HCT116 (cell line): ENCODE data around the gene METTL21C. TPM values are rescaled to one million over a fixed set of nuclear protein-coding genes. Genes with fewer than 3 reads are reported as not detected.

Experiments
- ATAC-seq: fragments of 200-7000 bp; cut with Tn5 transposase; 2 replicates; pipeline ENCODE4 v1.9.1; 2020; ENCODE audit warnings: mild to moderate bottlenecking, moderate library complexity
- BruUV-seq: library from RNA; stranded (reverse); fragments of 400-500 nt; replicated peaks from 2 replicates; lab custom pipeline; 2021; lab: Mats Ljungman, UMichigan
- CTCF ChIA-PET: fragments of 300-600 bp; sonication (Branson Sonifier 250); formaldehyde crosslinking; loops from one replicate; lab custom pipeline; 2021; ENCODE audit warnings: antibody characterized with exemption; lab: Charles Lee
- POLR2A ChIA-PET: fragments of 300-600, 350-600 bp; sonication (Branson Sonifier 250); formaldehyde crosslinking; loops from one replicate; lab custom pipeline; 2021; ENCODE audit warnings: antibody characterized with exemption; lab: Charles Lee
- RAD21 ChIA-PET, 2 experiments: fragments of 300-600 bp; sonication (Branson Sonifier 250); formaldehyde crosslinking; loops; one replicate each; lab custom pipeline; 2023; ENCODE audit warnings: low total read pairs in 2 of 2; ENCODE audit not compliant: uncharacterized antibody in 2 of 2, unreplicated experiment in 2 of 2, low non-redundant PET in 1 of 2; lab: Charles Lee
- DNase-seq: peaks from one replicate; pipeline ENCODE4 v3.0.0-alpha.2; 2010; ENCODE audit warnings: low read depth, low spot score
- H2AFZ ChIP-seq: fragments of 200-600 bp; shearing (Covaris generic), sonication (generic); 2 replicates; pipeline ENCODE4 v1.6.1; 2017; ENCODE audit warnings: low read depth, mixed run types, mixed read lengths, antibody characterized with exemption, low read length; ENCODE audit not compliant: poor library complexity, severe bottlenecking
- H3K27ac ChIP-seq: 2 replicates; pipeline ENCODE4 v1.5.1; 2012; ENCODE audit warnings: low read depth, low read length
- H3K27me3 ChIP-seq: fragments of 200-600 bp; sonication (generic); 2 replicates; pipeline ENCODE4 v1.6.1; 2016; ENCODE audit warnings: mixed run types, low read length, mixed read lengths; ENCODE audit not compliant: insufficient read depth
- H3K36me3 ChIP-seq, 2 experiments: fragments of 200-500 bp in 1 of 2; fragments of 200-600 bp in 1 of 2; sonication (Bioruptor generic) in 1 of 2; sonication (generic) in 1 of 2; 2 replicates each; pipeline versions ENCODE4 v1.5.1 to v1.6.1; 2014 to 2016; ENCODE audit warnings: low read length in 2 of 2, inconsistent platforms in 1 of 2, mixed read lengths in 1 of 2, mixed run types in 1 of 2; ENCODE audit not compliant: insufficient read depth in 2 of 2, control insufficient read depth in 1 of 2
- H3K4me1 ChIP-seq, 2 experiments: fragments of 200-600 bp in 1 of 2; sonication (generic) in 1 of 2; 2 replicates each; pipeline versions ENCODE4 v1.5.1 to v1.6.1; 2012 to 2017; ENCODE audit warnings: low read length in 2 of 2, inconsistent platforms in 1 of 2, mild to moderate bottlenecking in 1 of 2, mixed read lengths in 1 of 2, mixed run types in 1 of 2, moderate library complexity in 1 of 2; ENCODE audit not compliant: insufficient read depth in 2 of 2, control insufficient read depth in 1 of 2
- H3K4me2 ChIP-seq: fragments of 200-600 bp; sonication (generic); 2 replicates; pipeline ENCODE4 v1.6.1; 2017; ENCODE audit warnings: mixed run types, low read length, mixed read lengths
- H3K4me3 ChIP-seq, 2 experiments: fragments of 200-600 bp in 1 of 2; sonication (generic) in 1 of 2; replicated peaks in 1 of 2; 2 replicates each; pipeline ENCODE4 v1.5.1; 2011 to 2016; ENCODE audit warnings: low read length in 2 of 2, control low read depth in 1 of 2, low read depth in 1 of 2, mild to moderate bottlenecking in 1 of 2, mixed read lengths in 1 of 2, mixed run types in 1 of 2
- H3K79me2 ChIP-seq: fragments of 200-600 bp; sonication (generic); 2 replicates; pipeline ENCODE4 v1.6.1; 2017; ENCODE audit warnings: mild to moderate bottlenecking, mixed run types, low read length, moderate library complexity, mixed read lengths; ENCODE audit not compliant: insufficient read depth
- H3K9ac ChIP-seq: fragments of 200-600 bp; sonication (generic); 2 replicates; pipeline ENCODE4 v1.6.1; 2016; ENCODE audit warnings: low read length, mixed read lengths
- H3K9me2 ChIP-seq: fragments of 200-600 bp; sonication (generic), shearing (Covaris generic); 2 replicates; pipeline ENCODE4 v1.6.1; 2017; ENCODE audit warnings: mixed run types, mild to moderate bottlenecking, moderate library complexity; ENCODE audit not compliant: insufficient read depth
- H3K9me3 ChIP-seq, 2 experiments: fragments of 200-500 bp in 1 of 2; fragments of 200-600 bp in 1 of 2; sonication (Bioruptor generic) in 1 of 2; sonication (generic) in 1 of 2; 2 replicates each; pipeline ENCODE4 v1.6.1; 2014 to 2017; ENCODE audit warnings: low read length in 2 of 2, mixed read lengths in 2 of 2, inconsistent platforms in 1 of 2, low read depth in 1 of 2, mild to moderate bottlenecking in 1 of 2, mixed run types in 1 of 2, moderate library complexity in 1 of 2; ENCODE audit not compliant: control insufficient read depth in 1 of 2, insufficient read depth in 1 of 2
- H4K20me1 ChIP-seq: fragments of 200-600 bp; sonication (generic), shearing (Covaris generic); 2 replicates; pipeline ENCODE4 v1.6.1; 2017; ENCODE audit warnings: mixed run types, mild to moderate bottlenecking, moderate library complexity; ENCODE audit not compliant: insufficient read depth
- CBX3 ChIP-seq: IDR thresholded peaks from 2 replicates; pipeline ENCODE4 v1.6.1; 2012; ENCODE audit warnings: low read depth
- CEBPB ChIP-seq: IDR thresholded peaks from 2 replicates; pipeline ENCODE4 v1.6.1; 2012; ENCODE audit warnings: low read depth
- EGR1 ChIP-seq: IDR thresholded peaks from 2 replicates; pipeline ENCODE4 v1.6.1; 2012; ENCODE audit warnings: low read depth
- ELF1 ChIP-seq: IDR thresholded peaks from 2 replicates; pipeline ENCODE4 v1.6.1; 2012; ENCODE audit warnings: low read depth, borderline replicate concordance
- EZH2 ChIP-seq: fragments of 200-600 bp; sonication (generic); IDR thresholded peaks from 2 replicates; pipeline ENCODE4 v1.6.1; 2017; ENCODE audit warnings: antibody characterized with exemption, mixed run types
- FOSL1 ChIP-seq: IDR thresholded peaks from 2 replicates; pipeline ENCODE4 v1.6.1; 2012; ENCODE audit warnings: low read depth
- JUND ChIP-seq: IDR thresholded peaks from 2 replicates; pipeline ENCODE4 v1.6.1; 2012
- POLR2A ChIP-seq: IDR thresholded peaks from 2 replicates; pipeline ENCODE4 v1.7.0; 2011; ENCODE audit warnings: borderline replicate concordance; ENCODE audit not compliant: insufficient read depth, insufficient read length; ENCODE audit errors: extremely low read depth
- POLR2AphosphoS5 ChIP-seq: IDR thresholded peaks from 2 replicates; pipeline ENCODE4 v1.6.1; 2011; ENCODE audit warnings: mild to moderate bottlenecking, low read depth, low read length, moderate library complexity
- RAD21 ChIP-seq: IDR thresholded peaks from 2 replicates; pipeline ENCODE4 v1.6.1; 2012; ENCODE audit warnings: low read depth, mild to moderate bottlenecking
- SP1 ChIP-seq: IDR thresholded peaks from 2 replicates; pipeline ENCODE4 v1.6.1; 2012; ENCODE audit warnings: low read depth
- TCF7L2 ChIP-seq: IDR thresholded peaks from 2 replicates; pipeline ENCODE4 v1.7.0; 2011; ENCODE audit warnings: borderline replicate concordance, inconsistent platforms; ENCODE audit not compliant: insufficient read depth, insufficient read length; ENCODE audit errors: extremely low read depth
- ZFX ChIP-seq: fragments of 450-650 bp; IDR thresholded peaks from 2 replicates; pipeline ENCODE4 v1.6.1; 2017
- intact Hi-C: fragments of 100-400 bp; cut with micrococcal nuclease; formaldehyde crosslinking; loops from 2 replicates; pipeline ENCODE4 v1.10.0; 2022
- total RNA-seq: library from RNA; stranded (reverse); gene quantifications from one replicate; pipeline ENCODE4 v1.2.1, GENCODE V29; 2021; ENCODE audit not compliant: unreplicated experiment
- TF ChIP-seq, protein P1 (sequence below): IDR thresholded peaks from 2 replicates; pipeline ENCODE4 v1.6.1; 2011; ENCODE audit warnings: mild to moderate bottlenecking, low read length, moderate library complexity; ENCODE audit not compliant: insufficient replicate concordance; ENCODE audit errors: extremely low read depth
- TF ChIP-seq, protein P2 (sequence below): IDR thresholded peaks from 2 replicates; pipeline ENCODE4 v1.6.1; 2012
- TF ChIP-seq, protein P3 (sequence below): IDR thresholded peaks from 2 replicates; pipeline ENCODE4 v1.6.1; 2012

METTL21C gene
- total RNA-seq, 1 experiment from 2014 or later, result not detected

GRCh38 chr13:102667911-102668310 lies 26.9 kb downstream of the METTL21C start (continued):
- TF ChIP-seq CEBPB, result no peak
- TF ChIP-seq JUND, result no peak
- TF ChIP-seq EGR1, result no peak
- TF ChIP-seq POLR2AphosphoS5, result no peak
- no peak for TF ChIP-seq FOSL1
- no peak for TF ChIP-seq CBX3
- TF ChIP-seq, protein P1, sequence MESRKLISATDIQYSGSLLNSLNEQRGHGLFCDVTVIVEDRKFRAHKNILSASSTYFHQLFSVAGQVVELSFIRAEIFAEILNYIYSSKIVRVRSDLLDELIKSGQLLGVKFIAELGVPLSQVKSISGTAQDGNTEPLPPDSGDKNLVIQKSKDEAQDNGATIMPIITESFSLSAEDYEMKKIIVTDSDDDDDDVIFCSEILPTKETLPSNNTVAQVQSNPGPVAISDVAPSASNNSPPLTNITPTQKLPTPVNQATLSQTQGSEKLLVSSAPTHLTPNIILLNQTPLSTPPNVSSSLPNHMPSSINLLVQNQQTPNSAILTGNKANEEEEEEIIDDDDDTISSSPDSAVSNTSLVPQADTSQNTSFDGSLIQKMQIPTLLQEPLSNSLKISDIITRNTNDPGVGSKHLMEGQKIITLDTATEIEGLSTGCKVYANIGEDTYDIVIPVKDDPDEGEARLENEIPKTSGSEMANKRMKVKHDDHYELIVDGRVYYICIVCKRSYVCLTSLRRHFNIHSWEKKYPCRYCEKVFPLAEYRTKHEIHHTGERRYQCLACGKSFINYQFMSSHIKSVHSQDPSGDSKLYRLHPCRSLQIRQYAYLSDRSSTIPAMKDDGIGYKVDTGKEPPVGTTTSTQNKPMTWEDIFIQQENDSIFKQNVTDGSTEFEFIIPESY, result no peak
- no peak for TF ChIP-seq TCF7L2
- TF ChIP-seq, all 23 proteins: peak for 0

DNA sequence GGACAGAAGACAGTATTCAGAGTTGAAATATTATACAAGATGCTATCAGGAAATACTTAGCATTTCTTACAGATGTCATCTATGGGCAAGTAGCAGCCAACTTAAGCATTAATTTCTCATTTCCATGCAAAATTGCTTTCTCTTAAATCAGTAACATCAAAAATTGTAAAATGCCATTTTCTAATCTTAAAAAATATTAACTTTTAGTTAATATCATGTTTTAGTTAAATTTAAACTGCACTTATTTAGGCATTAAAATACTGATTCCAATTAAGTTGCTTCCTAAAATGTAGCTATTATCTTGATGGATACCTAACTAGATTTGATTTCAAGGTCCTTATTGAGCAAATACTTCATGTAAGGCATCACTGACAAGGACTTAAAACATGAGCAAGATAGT lies 27.8 kb downstream of the METTL21C start:
- RAD21 ChIA-PET, result no interaction called here
- no peaks in the 10 kb centered on the region for H3K9me2 ChIP-seq
- no peak overlapping the region for H2AFZ ChIP-seq
- CTCF ChIA-PET, result no interaction called here
- H3K27me3 ChIP-seq, result no peaks in the 10 kb centered on the region
- no peak overlapping the region for H3K27ac ChIP-seq
- no peak overlapping the region for H3K9ac ChIP-seq
- H3K4me3 ChIP-seq, result no peak overlapping the region
- no peaks in the 10 kb centered on the region for H3K9me3 ChIP-seq
- intact Hi-C loops, result no loop called here
- POLR2A ChIA-PET, result no interaction called here
- no peak overlapping the region for H3K4me2 ChIP-seq
- peaks cover 4 to 5% of the 10 kb centered on the region in 2 experiments; a peak in 2 of 4 replicates for H3K36me3 ChIP-seq
- ATAC-seq, result no peak
- no peaks in the 10 kb centered on the region for H3K4me1 ChIP-seq
- H3K79me2 ChIP-seq, result no peaks in the 10 kb centered on the region
- DNase-seq, result no peak
- no peaks in the 10 kb centered on the region for H4K20me1 ChIP-seq
- TF ChIP-seq ELF1 (no peak), POLR2AphosphoS5 (no peak), CBX3 (no peak), POLR2A (no peak), ZFX (no peak), RAD21 (no peak), SP1 (no peak), CEBPB (no peak), EZH2 (no peak)
- TF ChIP-seq, protein P2, sequence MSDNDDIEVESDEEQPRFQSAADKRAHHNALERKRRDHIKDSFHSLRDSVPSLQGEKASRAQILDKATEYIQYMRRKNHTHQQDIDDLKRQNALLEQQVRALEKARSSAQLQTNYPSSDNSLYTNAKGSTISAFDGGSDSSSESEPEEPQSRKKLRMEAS, result no peak
- TF ChIP-seq, protein P3, sequence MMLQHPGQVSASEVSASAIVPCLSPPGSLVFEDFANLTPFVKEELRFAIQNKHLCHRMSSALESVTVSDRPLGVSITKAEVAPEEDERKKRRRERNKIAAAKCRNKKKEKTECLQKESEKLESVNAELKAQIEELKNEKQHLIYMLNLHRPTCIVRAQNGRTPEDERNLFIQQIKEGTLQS, result no peak
- no TSS peak for BruUV-seq
